ENCODE results near the gene RBMS3. TPM values are rescaled to one million over a fixed set of nuclear protein-coding genes. Genes with fewer than 3 reads are reported as not detected.

Gene RBMS3
- total and polyA plus RNA-seq, 2 experiments from 2014 or later = 3.2 to 7.4 TPM

DNA sequence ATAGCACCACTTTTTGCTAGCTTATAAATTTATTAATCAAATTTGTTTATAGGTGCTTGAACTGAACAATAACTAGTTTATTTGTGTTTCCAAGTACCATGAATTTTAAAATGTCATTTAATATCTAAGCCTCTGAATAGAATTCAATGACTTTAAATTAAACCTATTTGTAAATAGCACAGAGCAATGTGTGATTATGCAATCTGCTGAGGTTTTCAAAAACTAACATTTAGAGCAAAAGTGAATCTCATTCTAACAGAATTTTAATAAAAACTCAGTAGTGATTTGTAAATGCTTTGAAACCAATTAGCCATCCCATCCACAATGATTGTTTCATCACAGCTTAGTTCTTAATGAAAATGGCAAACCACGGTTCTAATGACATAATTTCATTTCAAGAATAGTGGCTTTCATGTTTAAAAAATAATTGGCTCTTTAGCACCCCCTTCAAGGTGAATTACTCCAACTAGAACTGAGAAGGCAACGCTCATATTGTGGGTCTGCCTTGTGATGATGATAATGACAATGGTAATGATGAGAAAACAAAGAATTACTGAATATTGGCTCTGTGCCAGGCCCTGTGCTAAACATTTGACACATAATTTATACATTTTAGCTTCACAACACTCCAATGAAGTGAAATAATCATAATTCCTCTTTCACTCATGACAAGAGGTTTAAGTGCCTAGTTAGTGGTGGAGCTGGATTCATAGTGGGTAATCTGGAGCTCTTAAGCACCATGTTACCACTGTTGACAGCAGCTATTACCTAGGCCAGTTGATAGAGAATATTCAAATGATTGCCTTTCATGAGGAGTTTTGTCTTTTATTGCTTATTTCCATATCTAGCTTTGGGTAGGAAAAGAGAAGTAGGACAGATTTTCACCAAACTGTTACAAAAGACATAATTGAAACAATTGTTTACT, 145.7 kb downstream of the RBMS3 start (continued):
- TF ChIP-seq, protein P1, sequence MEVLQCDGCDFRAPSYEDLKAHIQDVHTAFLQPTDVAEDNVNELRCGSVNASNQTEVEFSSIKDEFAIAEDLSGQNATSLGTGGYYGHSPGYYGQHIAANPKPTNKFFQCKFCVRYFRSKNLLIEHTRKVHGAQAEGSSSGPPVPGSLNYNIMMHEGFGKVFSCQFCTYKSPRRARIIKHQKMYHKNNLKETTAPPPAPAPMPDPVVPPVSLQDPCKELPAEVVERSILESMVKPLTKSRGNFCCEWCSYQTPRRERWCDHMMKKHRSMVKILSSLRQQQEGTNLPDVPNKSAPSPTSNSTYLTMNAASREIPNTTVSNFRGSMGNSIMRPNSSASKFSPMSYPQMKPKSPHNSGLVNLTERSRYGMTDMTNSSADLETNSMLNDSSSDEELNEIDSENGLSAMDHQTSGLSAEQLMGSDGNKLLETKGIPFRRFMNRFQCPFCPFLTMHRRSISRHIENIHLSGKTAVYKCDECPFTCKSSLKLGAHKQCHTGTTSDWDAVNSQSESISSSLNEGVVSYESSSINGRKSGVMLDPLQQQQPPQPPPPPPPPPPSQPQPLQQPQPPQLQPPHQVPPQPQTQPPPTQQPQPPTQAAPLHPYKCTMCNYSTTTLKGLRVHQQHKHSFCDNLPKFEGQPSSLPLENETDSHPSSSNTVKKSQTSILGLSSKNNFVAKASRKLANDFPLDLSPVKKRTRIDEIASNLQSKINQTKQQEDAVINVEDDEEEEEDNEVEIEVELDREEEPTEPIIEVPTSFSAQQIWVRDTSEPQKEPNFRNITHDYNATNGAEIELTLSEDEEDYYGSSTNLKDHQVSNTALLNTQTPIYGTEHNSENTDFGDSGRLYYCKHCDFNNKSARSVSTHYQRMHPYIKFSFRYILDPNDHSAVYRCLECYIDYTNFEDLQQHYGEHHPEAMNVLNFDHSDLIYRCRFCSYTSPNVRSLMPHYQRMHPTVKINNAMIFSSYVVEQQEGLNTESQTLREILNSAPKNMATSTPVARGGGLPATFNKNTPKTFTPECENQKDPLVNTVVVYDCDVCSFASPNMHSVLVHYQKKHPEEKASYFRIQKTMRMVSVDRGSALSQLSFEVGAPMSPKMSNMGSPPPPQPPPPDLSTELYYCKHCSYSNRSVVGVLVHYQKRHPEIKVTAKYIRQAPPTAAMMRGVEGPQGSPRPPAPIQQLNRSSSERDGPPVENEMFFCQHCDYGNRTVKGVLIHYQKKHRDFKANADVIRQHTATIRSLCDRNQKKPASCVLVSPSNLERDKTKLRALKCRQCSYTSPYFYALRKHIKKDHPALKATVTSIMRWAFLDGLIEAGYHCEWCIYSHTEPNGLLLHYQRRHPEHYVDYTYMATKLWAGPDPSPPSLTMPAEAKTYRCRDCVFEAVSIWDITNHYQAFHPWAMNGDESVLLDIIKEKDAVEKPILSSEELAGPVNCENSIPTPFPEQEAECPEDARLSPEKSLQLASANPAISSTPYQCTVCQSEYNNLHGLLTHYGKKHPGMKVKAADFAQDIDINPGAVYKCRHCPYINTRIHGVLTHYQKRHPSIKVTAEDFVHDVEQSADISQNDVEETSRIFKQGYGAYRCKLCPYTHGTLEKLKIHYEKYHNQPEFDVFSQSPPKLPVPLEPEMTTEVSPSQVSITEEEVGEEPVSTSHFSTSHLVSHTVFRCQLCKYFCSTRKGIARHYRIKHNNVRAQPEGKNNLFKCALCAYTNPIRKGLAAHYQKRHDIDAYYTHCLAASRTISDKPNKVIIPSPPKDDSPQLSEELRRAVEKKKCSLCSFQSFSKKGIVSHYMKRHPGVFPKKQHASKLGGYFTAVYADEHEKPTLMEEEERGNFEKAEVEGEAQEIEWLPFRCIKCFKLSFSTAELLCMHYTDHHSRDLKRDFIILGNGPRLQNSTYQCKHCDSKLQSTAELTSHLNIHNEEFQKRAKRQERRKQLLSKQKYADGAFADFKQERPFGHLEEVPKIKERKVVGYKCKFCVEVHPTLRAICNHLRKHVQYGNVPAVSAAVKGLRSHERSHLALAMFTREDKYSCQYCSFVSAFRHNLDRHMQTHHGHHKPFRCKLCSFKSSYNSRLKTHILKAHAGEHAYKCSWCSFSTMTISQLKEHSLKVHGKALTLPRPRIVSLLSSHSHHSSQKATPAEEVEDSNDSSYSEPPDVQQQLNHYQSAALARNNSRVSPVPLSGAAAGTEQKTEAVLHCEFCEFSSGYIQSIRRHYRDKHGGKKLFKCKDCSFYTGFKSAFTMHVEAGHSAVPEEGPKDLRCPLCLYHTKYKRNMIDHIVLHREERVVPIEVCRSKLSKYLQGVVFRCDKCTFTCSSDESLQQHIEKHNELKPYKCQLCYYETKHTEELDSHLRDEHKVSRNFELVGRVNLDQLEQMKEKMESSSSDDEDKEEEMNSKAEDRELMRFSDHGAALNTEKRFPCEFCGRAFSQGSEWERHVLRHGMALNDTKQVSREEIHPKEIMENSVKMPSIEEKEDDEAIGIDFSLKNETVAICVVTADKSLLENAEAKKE (CRISPR knock-in tag; IDR thresholded peaks at IDR 0.05) = no peak
- TF ChIP-seq CREB1 (CRISPR knock-in tag; IDR thresholded peaks at IDR 0.05; ENCODE audit: low read depth) = no peak

DNA sequence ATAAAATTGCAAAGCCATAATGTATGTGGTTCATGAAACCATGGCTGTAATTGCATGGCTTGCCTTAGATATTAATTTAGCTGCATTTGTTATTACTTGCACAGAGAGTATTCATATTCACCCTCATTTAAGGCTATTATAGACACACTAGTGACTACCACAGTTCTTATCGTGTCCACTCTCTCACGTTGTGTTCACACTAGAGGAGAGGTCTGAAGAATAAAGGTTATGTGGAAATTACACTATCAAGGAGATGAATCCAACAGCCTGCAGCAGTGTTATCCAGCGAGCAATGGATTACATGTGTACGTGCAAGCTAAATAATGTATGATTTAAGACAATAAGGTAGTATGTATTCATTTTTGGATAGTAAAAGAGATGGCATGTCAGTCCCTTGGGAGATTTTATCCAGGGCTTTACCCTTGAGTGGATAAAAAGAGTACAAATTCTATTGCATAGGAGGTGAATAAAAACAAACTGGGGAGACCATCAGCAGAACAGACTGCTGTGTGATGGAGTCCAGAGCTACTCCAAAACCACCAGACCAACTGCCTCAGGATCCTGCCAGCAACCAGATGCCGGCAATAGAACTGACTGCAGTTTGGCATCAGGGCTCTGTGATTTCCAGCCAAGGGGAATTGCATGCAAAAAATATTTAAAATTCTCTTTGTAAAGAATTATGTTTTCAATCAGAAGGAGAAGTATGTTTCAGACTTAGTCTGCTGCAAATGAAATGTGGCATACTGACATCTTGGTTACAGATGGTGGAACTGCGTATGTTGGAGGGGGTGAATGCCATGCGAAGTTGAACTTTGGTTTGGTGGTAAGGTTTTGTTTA, 146.6 kb downstream of the RBMS3 start:
- peaks cover 4% of the 10 kb centered on the region for H3K27me3 Mint-ChIP-seq (ENCODE audit: insufficient read depth, low read depth, poor library complexity)
- no peaks in the 10 kb centered on the region for H3K27me3 ChIP-seq (ENCODE audit: insufficient read depth)
- no peak overlapping the region for H3K4me3 Mint-ChIP-seq
- no peaks in the 10 kb centered on the region for H3K9me3 Mint-ChIP-seq
- no peaks in the 10 kb centered on the region for H4K20me1 ChIP-seq (replicated peaks; ENCODE audit: insufficient read depth)
- no peak overlapping the region for H3K27ac Mint-ChIP-seq
- H3K4me1 ChIP-seq (ENCODE audit: insufficient read depth) = peaks cover 24% of the 10 kb centered on the region
- H3K36me3 Mint-ChIP-seq (ENCODE audit: low read depth) = no peaks in the 10 kb centered on the region
- H3K4me1 Mint-ChIP-seq = peaks cover 17% of the 10 kb centered on the region
- no peaks in the 10 kb centered on the region for H3K79me2 ChIP-seq (replicated peaks; ENCODE audit: insufficient read depth)
- TF ChIP-seq STAT1 (IDR thresholded peaks at IDR 0.05; ENCODE audit: unreplicated experiment) (no peak), JUNB (IDR thresholded peaks at IDR 0.05; ENCODE audit: unreplicated experiment) (no peak)
- DNase-seq (ENCODE audit: low spot score) (no peak), ATAC-seq (no peak)
- H3K9me2 ChIP-seq (ENCODE audit: insufficient read depth) = no peaks in the 10 kb centered on the region
- H3K36me3 ChIP-seq (ENCODE audit: insufficient read depth) = no peaks in the 10 kb centered on the region
- no peak overlapping the region for H3K4me3 ChIP-seq
- H3K4me2 ChIP-seq = no peak overlapping the region
- no peaks in the 10 kb centered on the region for H3F3A ChIP-seq (replicated peaks; ENCODE audit: low read depth)
- H3K27ac ChIP-seq (ENCODE audit: low read depth) = no peak overlapping the region
- H2AFZ ChIP-seq = no peak overlapping the region
